Measurements from ENCODE around the gene POLR2H.

DNA sequence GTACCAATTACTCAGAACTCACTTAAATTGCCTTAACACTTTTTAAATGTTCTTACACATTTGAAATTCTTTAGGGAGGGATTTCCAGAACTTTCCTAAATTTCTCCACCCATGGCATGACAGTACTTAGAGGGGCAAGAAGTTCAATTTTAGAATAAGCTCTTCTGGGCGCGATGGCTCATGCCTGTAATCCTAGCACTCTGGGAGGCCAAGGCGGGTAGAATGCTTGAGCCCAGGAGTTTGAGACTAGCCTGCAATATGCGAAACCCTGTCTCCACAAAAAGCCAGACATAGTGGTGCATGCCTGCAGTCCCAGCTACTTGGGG is 13.5 kb upstream of the POLR2H start:
- TF ChIP-seq CTCF (IDR thresholded peaks at IDR 0.05) (no peak), POLR2AphosphoS5 (IDR thresholded peaks at IDR 0.05; ENCODE audit: insufficient read depth in 1 of 2, low read depth in 1 of 2) (no peak), POLR2A (IDR thresholded peaks at IDR 0.05) (no peak)

Data from vagina (tissue), 2 donors.